Head of caudate nucleus (tissue), 42 donors: ENCODE measurements around the gene PLCB4.

ENCODE experiments used
- DNase-seq, 42 donors: peaks; one replicate each; pipeline versions ENCODE4 v3.0.0 to v3.0.0-alpha.2; 2020 to 2021; ENCODE audit warnings: mixed read lengths in 7 of 42
- intact Hi-C: fragments of 100-400 bp; cut with DNase I; formaldehyde crosslinking; loops from one replicate; pipeline ENCODE4 v1.15.0; 2022

Gene PLCB4

GRCh38 chr20:9156529-9157280 is 87.8 kb downstream of the PLCB4 start:
- DNase-seq, result no peak
- intact Hi-C loops, result no loop called here

DNA sequence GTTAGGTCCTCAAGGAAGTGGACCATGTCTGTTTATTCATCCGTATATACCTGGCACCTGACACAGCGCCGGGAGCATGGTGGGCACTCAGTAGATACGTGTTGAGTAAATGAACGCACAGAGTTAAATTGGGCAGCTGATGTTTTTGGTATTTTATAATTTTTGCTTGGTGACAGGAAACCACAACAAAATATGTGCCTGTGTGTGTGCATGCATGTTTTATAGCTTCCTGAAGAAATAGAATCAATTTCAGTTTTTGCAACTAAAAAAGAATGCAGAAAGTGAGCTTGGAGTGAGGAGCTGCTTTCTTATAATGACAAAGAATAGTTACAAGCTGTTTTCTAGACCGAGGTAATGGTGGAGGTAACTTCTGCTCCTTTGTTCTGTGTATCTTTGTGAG is 91.4 kb downstream of the PLCB4 start:
- intact Hi-C loops, result no loop called here
- DNase-seq, result no peak

DNA sequence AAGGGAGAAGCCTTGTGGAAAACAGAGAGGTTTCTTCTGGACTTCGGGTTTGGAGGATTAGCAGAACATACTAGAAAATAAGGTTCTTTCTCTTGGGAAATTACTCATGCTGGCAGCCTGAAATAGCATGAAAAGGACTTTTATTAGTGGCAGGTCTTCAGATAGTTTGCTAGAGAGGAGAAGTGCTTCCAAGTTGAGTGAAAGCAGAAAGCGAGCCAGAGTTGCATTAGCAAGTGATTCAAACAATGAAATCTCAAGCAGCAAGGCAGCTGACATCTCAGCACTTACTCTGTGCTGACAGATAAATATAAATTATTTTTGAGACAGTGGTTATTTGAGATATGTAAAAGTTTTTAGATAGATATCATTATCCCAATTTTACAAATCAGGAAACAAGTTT is 91.9 kb downstream of the PLCB4 start:
- peak in 2 of 42 donors; percentile 6 to 44 for DNase-seq
- intact Hi-C loops, result no loop called here

DNA sequence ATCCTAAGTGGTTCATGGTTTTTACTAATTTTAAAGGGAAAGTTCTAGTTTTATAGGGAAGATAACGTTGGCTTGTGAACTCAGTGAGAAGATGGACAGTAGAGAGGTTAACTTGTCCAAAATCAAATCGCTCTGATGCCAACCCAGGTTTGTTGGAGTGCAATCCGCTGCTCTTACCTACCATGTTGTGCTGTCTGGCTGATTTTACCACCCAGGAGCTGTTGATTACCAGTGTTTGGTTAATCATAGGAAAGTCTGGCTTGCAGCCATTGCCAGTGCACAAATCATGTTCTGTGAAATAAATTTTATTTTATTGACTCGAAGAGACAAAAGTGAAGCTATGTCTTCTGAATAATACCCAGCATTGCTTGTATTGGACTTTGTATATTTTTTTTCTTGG is 92.4 kb downstream of the PLCB4 start:
- intact Hi-C loops, result no loop called here
- no peak for DNase-seq

DNA sequence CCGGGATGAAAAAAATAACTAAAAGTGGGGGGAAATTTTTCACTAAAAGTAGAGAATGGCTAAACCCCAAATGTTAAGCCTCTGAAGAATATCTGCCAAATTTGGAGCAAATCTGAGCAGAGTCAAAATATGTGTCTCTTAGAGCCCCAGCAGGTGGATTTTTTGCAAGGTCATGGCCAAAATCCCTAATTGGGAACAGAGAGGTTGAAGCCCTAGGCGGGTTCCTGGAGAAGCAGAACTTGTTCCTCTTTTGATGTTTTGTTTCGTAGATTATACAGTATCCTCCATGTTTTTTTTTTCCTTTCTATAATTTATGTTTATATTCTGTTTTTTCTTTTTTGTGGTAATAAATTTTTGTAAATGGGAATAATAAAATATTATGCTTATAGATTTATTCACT is 94.4 kb downstream of the PLCB4 start:
- intact Hi-C loops, result no loop called here
- no peak for DNase-seq

DNA sequence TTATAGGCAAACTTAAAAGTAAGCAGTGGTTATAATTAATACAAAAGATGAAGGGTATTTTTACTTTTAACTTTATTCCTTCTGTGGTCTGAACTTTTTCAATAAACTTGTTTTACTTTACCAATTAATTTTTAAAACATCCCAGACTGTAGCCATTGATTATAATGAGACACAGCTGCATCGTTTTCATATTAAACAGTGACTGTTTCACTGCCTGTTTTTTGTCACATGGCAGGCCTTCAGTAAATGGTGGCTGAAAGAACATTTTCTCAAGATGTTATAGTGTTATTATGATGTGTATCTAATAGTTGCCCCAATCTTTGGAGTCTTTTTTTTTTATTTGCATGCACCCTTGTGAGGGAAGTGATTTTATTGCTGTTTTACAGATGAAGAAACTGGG is 95.1 kb downstream of the PLCB4 start:
- intact Hi-C loops, result no loop called here

GRCh38 chr20:9165261-9165660 is 96.4 kb downstream of the PLCB4 start:
- no peak for DNase-seq
- intact Hi-C loops, result no loop called here

More for the DNA sequence above, 95.1 kb downstream of the PLCB4 start:
- no peak for DNase-seq

GRCh38 chr20:9166153-9166780 is 97.4 kb downstream of the PLCB4 start:
- DNase-seq, result no peak

GRCh38 chr20:9169409-9169808 is 100.5 kb downstream of the PLCB4 start:
- no peak for DNase-seq

More at GRCh38 chr20:9166153-9166780, 97.4 kb downstream of the PLCB4 start:
- intact Hi-C loops, result no loop called here

DNA sequence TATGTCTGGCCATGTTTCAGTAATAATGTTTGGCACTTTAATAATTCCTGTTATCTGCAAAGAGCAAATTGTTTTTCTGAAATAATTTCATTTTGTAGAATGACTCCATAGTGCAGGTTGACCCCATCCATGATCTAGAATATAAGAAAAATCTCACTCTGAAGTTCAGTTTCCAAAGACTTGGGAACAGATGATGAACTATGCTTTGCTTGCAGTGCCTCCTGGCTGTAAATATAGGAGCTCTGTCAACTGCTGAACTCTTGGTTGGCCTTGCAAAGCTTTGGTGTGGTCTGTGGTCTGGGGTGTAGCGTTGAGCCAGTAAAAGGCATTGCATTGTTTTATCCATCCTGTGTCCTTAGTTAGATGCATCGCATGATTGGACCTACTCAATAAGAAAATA is 104.0 kb downstream of the PLCB4 start:
- intact Hi-C loops, result no loop called here
- DNase-seq, result no peak

More at GRCh38 chr20:9169409-9169808, 100.5 kb downstream of the PLCB4 start:
- intact Hi-C loops, result no loop called here

DNA sequence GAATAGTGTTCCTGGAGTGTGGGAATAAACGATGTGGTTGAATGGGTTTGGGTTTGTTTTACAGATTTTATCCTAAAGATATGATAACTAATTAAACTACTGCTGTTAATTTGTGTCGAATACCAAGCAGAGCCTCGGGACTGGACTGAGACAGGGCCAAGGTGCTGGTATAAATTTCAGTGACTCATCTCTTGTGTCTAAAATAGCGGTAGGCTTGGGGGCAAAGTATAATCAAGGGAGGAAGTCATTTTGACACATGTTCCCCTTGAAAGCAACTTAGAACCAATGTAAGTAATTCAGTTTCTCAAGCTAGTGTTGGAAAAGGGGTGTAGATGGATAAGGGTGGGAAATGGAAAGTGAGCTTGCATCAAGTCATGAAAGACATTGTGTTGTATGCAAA is 108.4 kb downstream of the PLCB4 start:
- no peak for DNase-seq
- intact Hi-C loops, result no loop called here

GRCh38 chr20:9179193-9179802 is 110.4 kb downstream of the PLCB4 start:
- DNase-seq, result no peak
- intact Hi-C loops, result no loop called here

- intact Hi-C loops, result no loop called here
- no peak for DNase-seq
Observed at GRCh38 chr20:9179867-9180266, 111.0 kb downstream of the PLCB4 start.

DNA sequence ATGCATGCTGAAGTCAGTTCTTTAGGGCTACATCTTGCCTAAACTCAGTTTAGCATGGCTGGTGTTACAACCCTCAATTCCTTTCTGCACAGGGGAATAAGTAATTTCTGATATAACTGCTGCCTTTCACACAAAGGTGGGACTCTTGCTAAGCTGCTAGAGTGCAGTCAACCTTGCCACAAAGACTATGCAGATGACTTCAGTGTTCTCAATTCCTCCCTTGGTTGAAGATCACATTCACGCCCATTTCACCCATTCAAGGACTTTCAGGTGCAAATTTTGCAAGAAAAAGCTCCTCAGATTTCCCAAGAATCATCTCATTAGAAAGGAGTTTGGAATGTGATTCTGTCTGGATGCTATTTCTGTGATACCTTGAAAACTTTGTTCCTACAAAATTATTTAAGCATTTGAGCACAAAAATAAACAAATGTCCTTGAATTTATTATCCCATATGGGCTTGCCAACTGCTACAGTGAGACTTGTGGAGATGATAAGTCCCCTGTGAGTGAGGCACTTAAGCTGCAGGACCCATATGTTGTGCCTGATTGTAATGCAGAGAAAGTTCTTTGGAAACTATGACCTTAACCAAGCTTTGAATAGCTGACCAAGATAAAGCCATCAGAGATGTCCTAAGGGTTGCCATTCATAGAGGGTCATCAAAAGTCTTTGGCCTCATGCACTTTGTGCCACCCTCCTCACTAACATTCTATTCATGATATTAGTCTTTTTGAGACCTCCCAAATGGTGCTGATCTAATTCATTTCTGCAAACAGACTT is 111.8 kb downstream of the PLCB4 start:
- DNase-seq, result no peak
- intact Hi-C loops, result no loop called here

DNA sequence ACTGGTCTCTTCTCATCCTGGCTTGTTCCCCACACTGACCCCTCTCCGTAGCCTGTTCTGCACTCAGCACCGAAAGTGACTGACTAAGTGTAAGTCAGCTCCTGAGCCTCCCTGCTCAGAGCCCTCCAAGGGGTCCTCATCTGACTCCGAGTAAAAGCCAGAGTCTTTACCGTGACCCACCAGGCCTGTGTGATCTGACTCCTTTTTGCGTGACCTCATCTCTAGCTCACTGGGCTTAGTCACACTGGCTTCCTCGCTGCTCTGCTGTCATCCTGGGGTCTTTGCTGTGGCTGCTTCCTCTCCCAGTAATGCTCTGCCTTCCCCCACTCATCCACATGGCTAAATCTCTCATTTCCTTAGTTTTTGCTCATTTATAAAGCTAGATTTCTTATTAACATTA is 116.6 kb downstream of the PLCB4 start:
- no peak for DNase-seq
- intact Hi-C loops, result no loop called here

GRCh38 chr20:9186396-9186795 is 117.5 kb downstream of the PLCB4 start:
- no peak for DNase-seq
- intact Hi-C loops, result no loop called here

GRCh38 chr20:9195031-9195430 is 126.1 kb downstream of the PLCB4 start:
- no peak for DNase-seq
- intact Hi-C loops, result no loop called here

DNA sequence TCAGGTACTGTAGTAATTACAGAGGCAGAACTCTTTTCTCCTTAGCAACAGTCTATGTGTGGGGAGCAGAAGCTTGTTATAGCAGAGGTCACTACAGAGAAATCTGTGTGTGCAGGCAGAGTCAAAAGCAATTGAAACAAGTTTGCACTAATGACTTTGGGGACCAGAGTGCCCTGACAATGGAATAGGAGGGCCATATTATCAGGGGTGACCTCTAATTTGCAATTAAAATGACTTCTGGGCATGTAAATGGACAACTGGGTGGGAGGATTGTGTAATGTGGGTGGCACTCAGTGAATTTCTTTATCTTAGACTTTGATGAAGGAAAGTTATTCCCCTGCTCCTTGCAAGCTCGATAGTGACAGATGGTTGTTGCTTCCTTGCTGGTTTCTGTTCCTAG is 127.2 kb downstream of the PLCB4 start:
- intact Hi-C loops, result no loop called here
- no peak for DNase-seq

DNA sequence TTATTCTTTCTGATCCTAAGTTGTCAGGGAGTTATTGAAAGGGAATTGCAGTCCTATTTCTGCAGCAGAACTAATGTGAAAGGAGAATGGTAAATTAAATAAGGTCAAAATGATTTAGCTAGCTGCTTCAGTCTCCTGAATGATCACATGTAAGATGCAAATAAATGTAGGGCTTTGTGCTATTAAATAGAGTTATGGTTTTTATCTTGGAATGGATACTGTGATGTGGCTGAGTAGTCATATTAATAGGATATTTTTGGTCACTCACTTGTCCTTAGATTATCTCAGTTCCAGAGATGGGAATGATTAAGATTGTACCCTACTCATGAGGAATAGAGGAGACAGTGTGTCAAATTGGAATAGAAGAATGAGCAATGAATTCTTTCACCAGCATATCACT is 129.6 kb downstream of the PLCB4 start:
- intact Hi-C loops, result no loop called here

DNA sequence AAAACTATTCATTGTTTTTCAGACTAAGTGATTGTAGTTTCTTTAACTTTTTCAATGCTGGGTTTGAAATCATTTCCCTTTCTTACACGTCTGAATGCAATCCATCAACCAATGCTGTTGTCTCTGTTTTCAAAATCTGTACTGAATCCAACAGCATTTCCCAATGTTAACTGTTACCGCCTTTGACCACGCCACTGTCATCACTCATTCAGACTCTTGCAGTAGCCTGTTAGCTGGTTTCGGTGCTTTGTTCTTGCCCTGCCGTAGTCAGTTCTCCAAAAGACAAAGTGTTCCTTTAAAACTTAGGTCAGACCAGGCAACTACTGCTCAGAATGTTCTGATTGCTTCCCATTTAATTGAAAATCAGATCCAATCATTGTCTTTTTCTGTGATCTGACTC is 131.3 kb downstream of the PLCB4 start:
- no peak for DNase-seq
- intact Hi-C loops, result no loop called here

More for the DNA sequence above, 129.6 kb downstream of the PLCB4 start:
- DNase-seq, result no peak
